Measurements from ENCODE around the gene MBD6. TPM values are rescaled to one million over a fixed set of nuclear protein-coding genes. Genes with fewer than 3 reads are reported as not detected.
"Not testable (repeated sequence)": the region's sequence is repeated elsewhere in the genome, so short reads cannot be mapped to it uniquely, and the experiment has no call there.

The MBD6 gene
- total RNA-seq, 2 experiments from 2014 or later: 53.3 to 53.4 TPM

GRCh38 chr12:57511161-57511560 lies 11.5 kb upstream of the MBD6 start:
- ChIA-PET POLR2A (interaction anchor here (1.0 kb wide), 1 partner anchor 9 kb away, joined by 5 read pairs; no protein-coding TSS in a partner anchor), CTCF (interaction anchor here (0.7 kb wide), 1 partner anchor 100 kb away, joined by 3 read pairs; no protein-coding TSS in a partner anchor)

DNA sequence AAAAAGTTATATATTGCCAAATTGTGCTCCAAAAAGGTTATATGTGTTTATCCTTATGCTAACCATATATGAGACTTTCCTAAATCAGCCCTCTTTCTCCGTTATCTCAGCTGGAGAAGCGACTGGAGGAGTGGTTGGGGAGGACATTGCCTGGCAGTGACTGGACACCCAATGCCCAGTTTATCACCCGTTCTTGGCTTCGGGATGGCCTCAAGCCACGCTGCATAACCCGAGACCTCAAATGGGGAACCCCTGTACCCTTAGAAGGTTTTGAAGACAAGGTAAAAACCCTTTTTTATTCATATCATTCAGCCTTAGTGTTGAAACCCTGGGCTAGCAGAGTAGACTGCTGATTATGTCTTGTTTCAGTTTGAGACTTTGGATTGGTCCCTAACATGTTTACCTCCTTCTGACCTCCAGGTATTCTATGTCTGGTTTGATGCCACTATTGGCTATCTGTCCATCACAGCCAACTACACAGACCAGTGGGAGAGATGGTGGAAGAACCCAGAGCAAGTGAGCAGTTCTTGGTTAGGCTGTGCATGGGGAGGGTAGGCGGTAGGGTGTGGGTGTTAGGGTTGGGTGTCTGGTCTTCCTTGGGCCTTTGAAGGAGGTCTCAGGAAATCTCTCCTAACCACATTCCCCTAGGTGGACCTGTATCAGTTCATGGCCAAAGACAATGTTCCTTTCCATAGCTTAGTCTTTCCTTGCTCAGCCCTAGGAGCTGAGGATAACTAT lies 10.9 kb upstream of the MBD6 start:
- CTCF ChIA-PET: interaction anchor here (0.7 kb wide), 1 partner anchor 100 kb away, joined by 3 read pairs; no protein-coding TSS in a partner anchor

DNA sequence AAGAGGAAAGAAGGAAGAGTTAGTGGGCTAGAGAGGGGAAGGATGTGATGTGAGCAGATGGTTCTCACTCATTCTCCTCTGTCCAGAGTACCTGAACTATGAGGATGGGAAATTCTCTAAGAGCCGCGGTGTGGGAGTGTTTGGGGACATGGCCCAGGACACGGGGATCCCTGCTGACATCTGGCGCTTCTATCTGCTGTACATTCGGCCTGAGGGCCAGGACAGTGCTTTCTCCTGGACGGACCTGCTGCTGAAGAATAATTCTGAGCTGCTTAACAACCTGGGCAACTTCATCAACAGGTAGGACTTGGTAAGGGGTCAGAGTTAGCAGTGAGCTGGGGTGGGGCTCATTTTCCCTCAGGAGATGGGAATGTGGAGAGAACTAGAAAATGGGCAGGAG lies 10.0 kb upstream of the MBD6 start:
- ChIA-PET POLR2A (no interaction called here), CTCF (no interaction called here)

More for the DNA sequence above, 10.9 kb upstream of the MBD6 start:
- POLR2A ChIA-PET: interaction anchor here (1.0 kb wide), 1 partner anchor 8 kb away, joined by 5 read pairs; no protein-coding TSS in a partner anchor

GRCh38 chr12:57513266-57513665 lies 9.4 kb upstream of the MBD6 start:
- CTCF ChIA-PET: interaction anchor here (0.6 kb wide), 1 partner anchor 76 kb away, joined by 3 read pairs; no protein-coding TSS in a partner anchor
- POLR2A ChIA-PET: interaction anchor here (0.5 kb wide), 1 partner anchor 8 kb away, joined by 3 read pairs; no protein-coding TSS in a partner anchor

GRCh38 chr12:57513677-57514076 lies 8.9 kb upstream of the MBD6 start:
- ChIA-PET CTCF (interaction anchor here (0.6 kb wide), 1 partner anchor 76 kb away, joined by 3 read pairs; no protein-coding TSS in a partner anchor), POLR2A (interaction anchor here (0.5 kb wide), 1 partner anchor 8 kb away, joined by 3 read pairs; no protein-coding TSS in a partner anchor)

GRCh38 chr12:57514246-57514645 lies 8.4 kb upstream of the MBD6 start:
- CTCF ChIA-PET: interaction anchor here (0.5 kb wide), 1 partner anchor 20 kb away, joined by 3 read pairs; no protein-coding TSS in a partner anchor
- POLR2A ChIA-PET: not testable (repeated sequence)

- ChIA-PET POLR2A (no interaction called here), CTCF (no interaction called here)
Measured at GRCh38 chr12:57514720-57515407, 7.8 kb upstream of the MBD6 start.

GRCh38 chr12:57515408-57515933 lies 7.2 kb upstream of the MBD6 start:
- CTCF ChIA-PET: no interaction called here

GRCh38 chr12:57515934-57516541 lies 6.6 kb upstream of the MBD6 start:
- POLR2A ChIA-PET: interaction anchor here (1.6 kb wide), 1 partner anchor 31 kb away, joined by 4 read pairs; the partner anchor contains the start of gene DCTN2
- CTCF ChIA-PET: interaction anchor here (1.5 kb wide), 1 partner anchor 105 kb away, joined by 3 read pairs; no protein-coding TSS in a partner anchor

More at GRCh38 chr12:57515408-57515933, 7.2 kb upstream of the MBD6 start:
- POLR2A ChIA-PET: no interaction called here

GRCh38 chr12:57516617-57517153 lies 5.9 kb upstream of the MBD6 start:
- CTCF ChIA-PET: interaction anchor here (0.6 to 1.5 kb wide), 2 partner anchors 10 to 104 kb away, joined by 3 read pairs; no protein-coding TSS in a partner anchor
- POLR2A ChIA-PET: interaction anchor here (1.6 kb wide), 1 partner anchor 30 kb away, joined by 4 read pairs; the partner anchor contains the start of gene DCTN2

DNA sequence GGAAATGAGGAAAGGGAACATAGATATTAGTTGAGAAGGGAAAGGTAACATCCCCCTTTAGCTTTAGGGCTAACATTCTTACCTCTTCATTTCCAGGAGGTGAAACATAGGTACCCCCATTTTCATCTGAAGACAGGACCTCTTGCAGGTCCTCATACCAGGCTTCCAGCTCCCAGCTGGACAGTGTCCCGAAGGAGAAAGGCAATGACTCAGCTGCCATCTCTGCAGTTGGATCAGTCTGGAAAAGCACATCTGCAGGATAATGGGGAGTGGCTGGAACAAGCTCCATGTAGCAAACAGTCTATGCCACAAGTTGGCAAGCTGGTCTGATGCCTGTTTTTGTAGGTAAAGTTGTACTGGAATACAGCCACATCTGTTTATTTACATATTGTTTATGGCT lies 5.4 kb upstream of the MBD6 start:
- ChIA-PET CTCF (interaction anchor here (0.6 to 1.5 kb wide), 3 partner anchors 11 to 303 kb away, joined by 3 to 4 read pairs (median 3); no protein-coding TSS in a partner anchor), POLR2A (interaction anchor here (1.6 kb wide), 1 partner anchor 30 kb away, joined by 4 read pairs; the partner anchor contains the start of gene DCTN2)

- ChIA-PET CTCF (interaction anchor here (0.6 to 1.5 kb wide), 3 partner anchors 14 to 304 kb away, joined by 3 to 4 read pairs (median 3); no protein-coding TSS in a partner anchor), POLR2A (interaction anchor here (0.6 to 1.6 kb wide), 3 partner anchors 21 to 176 kb away, joined by 4 to 5 read pairs (median 4); partner anchors contain the start of genes DCTN2 and OS9)
Measured at GRCh38 chr12:57517718-57518117, 4.9 kb upstream of the MBD6 start.

DNA sequence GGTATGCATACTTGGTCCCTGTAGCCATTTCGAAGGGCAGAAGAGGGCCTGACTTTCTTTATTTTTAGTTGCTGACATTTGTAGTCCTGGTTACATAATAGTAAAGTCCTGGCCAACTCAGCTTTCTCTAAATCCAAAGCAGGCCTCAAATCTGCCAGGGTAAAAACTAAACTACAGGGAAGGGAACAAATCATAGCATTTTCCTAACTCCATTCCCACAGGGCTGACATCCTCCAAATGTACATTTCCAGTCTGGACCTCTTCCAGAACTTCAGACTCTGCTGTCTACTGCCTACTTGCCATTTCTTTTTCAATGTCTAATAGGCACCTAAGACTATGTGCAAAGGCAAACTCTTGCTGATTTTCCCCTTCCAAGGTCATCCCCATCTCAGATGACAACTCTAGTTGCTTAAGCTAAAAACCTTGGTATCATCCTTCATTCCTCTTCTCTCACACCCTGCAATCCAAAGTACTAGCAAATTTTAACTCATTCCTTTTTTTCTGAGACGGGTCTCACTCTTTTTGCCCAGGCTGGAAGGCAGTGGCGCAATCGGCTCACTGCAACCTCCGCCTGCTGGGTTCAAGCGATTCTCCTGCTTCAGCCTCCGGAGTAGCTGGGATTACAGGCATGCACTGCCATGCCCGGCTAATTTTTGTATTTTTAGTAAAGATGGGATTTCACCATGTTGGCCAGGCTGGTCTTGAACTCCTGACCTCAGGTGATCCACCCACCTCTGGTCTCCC lies 4.3 kb upstream of the MBD6 start:
- CTCF ChIA-PET: interaction anchor here (1.1 to 2.1 kb wide), 3 partner anchors 21 to 304 kb away, joined by 3 to 7 read pairs (median 4); no protein-coding TSS in a partner anchor
- POLR2A ChIA-PET: interaction anchor here (0.6 to 2.6 kb wide), 5 partner anchors 22 to 176 kb away, joined by 3 to 10 read pairs (median 4); partner anchors contain the start of genes ARHGAP9 and OS9

DNA sequence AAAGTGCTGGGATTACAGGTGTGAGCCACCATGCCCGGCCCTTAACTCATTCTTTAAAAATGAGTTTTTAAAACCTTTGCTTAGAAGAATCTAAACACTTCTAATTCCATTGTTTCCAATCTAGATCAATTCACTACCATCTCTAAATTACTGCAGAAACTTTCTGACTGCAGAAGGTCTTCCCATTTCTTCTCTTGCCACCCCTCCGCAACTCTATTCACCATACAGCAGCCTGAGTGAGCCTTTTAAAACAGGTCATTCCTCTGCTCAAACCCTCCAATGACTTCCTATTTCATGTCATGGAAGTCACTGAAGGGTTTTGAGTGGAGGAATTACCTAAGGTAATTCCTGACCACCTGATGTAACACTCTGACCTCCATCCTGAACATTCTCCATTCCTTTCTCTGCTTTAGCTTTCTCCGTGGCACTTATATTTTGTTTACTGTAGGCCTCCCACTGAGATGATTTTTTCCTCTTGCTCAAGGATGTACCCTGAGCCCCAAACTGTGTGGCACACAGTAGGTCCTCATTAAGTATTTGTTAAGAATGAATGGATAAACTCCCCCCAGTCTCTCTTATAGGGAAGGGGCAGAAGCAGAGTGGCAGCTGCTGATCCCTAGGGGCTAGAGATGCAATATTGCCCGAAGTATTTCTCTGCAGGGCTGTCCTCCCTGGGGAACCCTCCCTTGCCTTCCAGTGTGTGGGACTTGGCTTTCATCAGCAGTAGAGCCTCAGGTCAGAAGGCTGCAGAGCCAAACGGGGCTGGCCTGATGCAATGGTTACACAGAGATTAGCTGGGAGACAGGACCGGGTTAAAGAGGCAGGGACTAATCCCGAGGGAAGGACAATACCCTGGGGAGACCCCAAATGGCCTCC lies 3.5 kb upstream of the MBD6 start:
- POLR2A ChIA-PET: interaction anchor here (0.6 to 2.6 kb wide), 9 partner anchors 8 to 89 kb away, joined by 3 to 10 read pairs (median 5); partner anchors contain the start of genes ARHGAP9 and DCTN2
- CTCF ChIA-PET: interaction anchor here (0.6 to 2.1 kb wide), 4 partner anchors 22 to 212 kb away, joined by 3 to 7 read pairs (median 4); partner anchors contain the start of gene MARS1

- CTCF ChIA-PET: interaction anchor here (0.6 to 2.1 kb wide), 4 partner anchors 23 to 212 kb away, joined by 3 to 7 read pairs (median 4); partner anchors contain the start of gene MARS1
- POLR2A ChIA-PET: interaction anchor here (0.6 to 2.6 kb wide), 9 partner anchors 8 to 293 kb away, joined by 3 to 10 read pairs (median 5); partner anchors contain the start of genes ARHGAP9 and DCTN2
Measured at GRCh38 chr12:57519796-57520052, 2.9 kb upstream of the MBD6 start.

- CTCF ChIA-PET: interaction anchor here (1.5 to 2.1 kb wide), 2 partner anchors 32 to 43 kb away, joined by 4 to 7 read pairs; partner anchors contain the start of gene MARS1
- POLR2A ChIA-PET: interaction anchor here (0.7 to 2.6 kb wide), 11 partner anchors 9 to 293 kb away, joined by 3 to 10 read pairs (median 3); partner anchors contain the start of genes ARHGAP9 and DCTN2
Measured at GRCh38 chr12:57520053-57520818, 2.4 kb upstream of the MBD6 start, which contains the start of gene DDIT3. TSS of gene DDIT3 (minus strand) at chr12:57520514. CDS start at chr12:57517406, 3,108 bp downstream.
